MM.1S (cell line): ENCODE data around the gene MPHOSPH9.

Experiments
- DNase-seq: peaks from one replicate; pipeline ENCODE4 v3.0.0-alpha.2; 2015
- H2AFZ ChIP-seq: fragments of 300-600 bp; sonication (generic); 2 replicates; pipeline ENCODE4 v1.6.0; 2016; ENCODE audit warnings: antibody characterized with exemption, low read length
- H3F3A ChIP-seq: fragments of 300-600 bp; sonication (generic); 2 replicates; pipeline ENCODE4 v1.6.1; 2016; ENCODE audit warnings: mild to moderate bottlenecking, antibody characterized with exemption, low read length, moderate library complexity, mixed read lengths; ENCODE audit not compliant: insufficient read depth
- H3K27ac ChIP-seq: fragments of 300-600 bp; sonication (generic); 2 replicates; pipeline ENCODE4 v1.5.1; 2016; ENCODE audit warnings: mild to moderate bottlenecking, low read length
- H3K27me3 ChIP-seq: fragments of 300-600 bp; sonication (generic); replicated peaks from 2 replicates; pipeline ENCODE4 v1.6.0; 2016; ENCODE audit warnings: low read length; ENCODE audit not compliant: insufficient read depth
- H3K36me3 ChIP-seq: fragments of 300-600 bp; sonication (generic); replicated peaks from 2 replicates; pipeline ENCODE4 v1.6.1; 2016; ENCODE audit warnings: mild to moderate bottlenecking, low read length, mixed read lengths; ENCODE audit not compliant: insufficient read depth
- H3K4me1 ChIP-seq: fragments of 300-600 bp; sonication (generic); 2 replicates; pipeline ENCODE4 v1.6.1; 2016; ENCODE audit warnings: low read length, mixed read lengths
- H3K4me2 ChIP-seq: fragments of 300-600 bp; sonication (generic); 2 replicates; pipeline ENCODE4 v1.6.0; 2016; ENCODE audit warnings: low read depth, low read length
- H3K4me3 ChIP-seq: fragments of 300-600 bp; sonication (generic); 2 replicates; pipeline ENCODE4 v1.5.1; 2016; ENCODE audit warnings: low read length, mixed read lengths
- H3K79me2 ChIP-seq: fragments of 300-600 bp; sonication (generic); 2 replicates; pipeline ENCODE4 v1.6.1; 2016; ENCODE audit warnings: mixed run types, low read length, mixed read lengths
- H3K9ac ChIP-seq: fragments of 300-600 bp; sonication (generic); 2 replicates; pipeline ENCODE4 v1.6.1; 2016; ENCODE audit warnings: low read length, mixed read lengths
- H3K9me2 ChIP-seq: fragments of 300-600 bp; sonication (generic); replicated peaks from 2 replicates; pipeline ENCODE4 v1.6.1; 2016; ENCODE audit warnings: mild to moderate bottlenecking, low read length, mixed read lengths; ENCODE audit not compliant: insufficient read depth
- H3K9me3 ChIP-seq: fragments of 300-600 bp; sonication (generic); replicated peaks from 2 replicates; pipeline ENCODE4 v1.6.1; 2016; ENCODE audit warnings: mild to moderate bottlenecking, low read length, mixed read lengths; ENCODE audit not compliant: insufficient read depth
- H4K20me1 ChIP-seq: fragments of 300-600 bp; sonication (generic); 2 replicates; pipeline ENCODE4 v1.6.1; 2016; ENCODE audit warnings: mild to moderate bottlenecking, low read length, moderate library complexity, mixed read lengths; ENCODE audit not compliant: insufficient read depth
- EZH2 ChIP-seq: fragments of 300-600 bp; sonication (generic); optimal IDR thresholded peaks from 2 replicates; pipeline ENCODE3; 2017; ENCODE audit warnings: low read depth, mild to moderate bottlenecking, antibody characterized with exemption, low read length, mixed read lengths
- EZH2phosphoT487 ChIP-seq: fragments of 300-600 bp; sonication (generic); IDR thresholded peaks from 2 replicates; pipeline ENCODE4 v1.6.1; 2018; ENCODE audit warnings: antibody characterized with exemption, low read length
- TF ChIP-seq, protein P1 (sequence below): fragments of 300-600 bp; sonication (generic); IDR thresholded peaks from 2 replicates; pipeline ENCODE4 v1.5.1; 2016; ENCODE audit warnings: antibody characterized with exemption, low read length, mixed read lengths

MPHOSPH9 gene

DNA sequence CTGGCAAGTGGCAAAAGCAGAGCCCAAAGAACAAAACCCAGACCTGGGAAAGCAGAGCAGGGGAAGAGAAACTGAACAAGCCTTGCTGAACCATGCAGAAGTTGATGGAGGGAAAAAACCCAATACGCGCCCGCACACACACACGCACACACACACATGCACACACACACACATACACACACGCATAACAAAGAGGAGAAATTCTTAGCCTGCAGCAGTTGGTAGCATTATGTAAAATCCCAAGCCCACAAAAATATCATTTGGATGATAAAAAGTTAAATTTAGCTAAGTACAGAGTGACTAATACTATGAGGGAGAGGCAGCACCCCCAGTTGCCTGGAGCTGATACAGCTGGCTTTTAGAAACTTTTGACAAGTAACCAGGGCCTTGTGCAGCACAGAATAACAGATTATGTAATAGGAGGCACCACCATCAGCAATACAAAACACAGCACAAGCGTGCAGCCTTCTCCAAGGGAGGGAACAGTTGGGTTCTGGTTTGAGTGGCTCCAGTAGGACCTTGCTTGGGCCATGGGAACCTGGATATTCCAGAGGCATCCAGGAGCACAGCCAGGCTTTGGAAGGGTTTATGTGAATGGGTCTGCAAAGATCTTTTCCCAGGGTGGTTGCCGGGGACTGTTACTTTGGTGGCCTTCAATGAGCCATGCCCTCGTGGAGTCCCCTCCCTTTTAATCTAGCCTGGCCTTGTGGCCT lies 117.4 kb downstream of the MPHOSPH9 start:
- Histone ChIP-seq H3K27me3 (no peaks in the 10 kb centered on the region), H3K9me2 (no peaks in the 10 kb centered on the region), H2AFZ (no peak overlapping the region), H3K36me3 (no peaks in the 10 kb centered on the region), H3K4me2 (no peak overlapping the region), H3K27ac (no peak overlapping the region), H3K9me3 (no peaks in the 10 kb centered on the region), H3K4me3 (no peak overlapping the region), H3F3A (peaks cover 10% of the 10 kb centered on the region), H3K79me2 (no peaks in the 10 kb centered on the region), H3K4me1 (peaks cover 7% of the 10 kb centered on the region), H3K9ac (no peak overlapping the region), H4K20me1 (no peaks in the 10 kb centered on the region)
- no peak for DNase-seq
- TF ChIP-seq EZH2phosphoT487 (no peak), EZH2 (no peak)
- TF ChIP-seq, protein P1, sequence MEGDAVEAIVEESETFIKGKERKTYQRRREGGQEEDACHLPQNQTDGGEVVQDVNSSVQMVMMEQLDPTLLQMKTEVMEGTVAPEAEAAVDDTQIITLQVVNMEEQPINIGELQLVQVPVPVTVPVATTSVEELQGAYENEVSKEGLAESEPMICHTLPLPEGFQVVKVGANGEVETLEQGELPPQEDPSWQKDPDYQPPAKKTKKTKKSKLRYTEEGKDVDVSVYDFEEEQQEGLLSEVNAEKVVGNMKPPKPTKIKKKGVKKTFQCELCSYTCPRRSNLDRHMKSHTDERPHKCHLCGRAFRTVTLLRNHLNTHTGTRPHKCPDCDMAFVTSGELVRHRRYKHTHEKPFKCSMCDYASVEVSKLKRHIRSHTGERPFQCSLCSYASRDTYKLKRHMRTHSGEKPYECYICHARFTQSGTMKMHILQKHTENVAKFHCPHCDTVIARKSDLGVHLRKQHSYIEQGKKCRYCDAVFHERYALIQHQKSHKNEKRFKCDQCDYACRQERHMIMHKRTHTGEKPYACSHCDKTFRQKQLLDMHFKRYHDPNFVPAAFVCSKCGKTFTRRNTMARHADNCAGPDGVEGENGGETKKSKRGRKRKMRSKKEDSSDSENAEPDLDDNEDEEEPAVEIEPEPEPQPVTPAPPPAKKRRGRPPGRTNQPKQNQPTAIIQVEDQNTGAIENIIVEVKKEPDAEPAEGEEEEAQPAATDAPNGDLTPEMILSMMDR, result no peak

DNA sequence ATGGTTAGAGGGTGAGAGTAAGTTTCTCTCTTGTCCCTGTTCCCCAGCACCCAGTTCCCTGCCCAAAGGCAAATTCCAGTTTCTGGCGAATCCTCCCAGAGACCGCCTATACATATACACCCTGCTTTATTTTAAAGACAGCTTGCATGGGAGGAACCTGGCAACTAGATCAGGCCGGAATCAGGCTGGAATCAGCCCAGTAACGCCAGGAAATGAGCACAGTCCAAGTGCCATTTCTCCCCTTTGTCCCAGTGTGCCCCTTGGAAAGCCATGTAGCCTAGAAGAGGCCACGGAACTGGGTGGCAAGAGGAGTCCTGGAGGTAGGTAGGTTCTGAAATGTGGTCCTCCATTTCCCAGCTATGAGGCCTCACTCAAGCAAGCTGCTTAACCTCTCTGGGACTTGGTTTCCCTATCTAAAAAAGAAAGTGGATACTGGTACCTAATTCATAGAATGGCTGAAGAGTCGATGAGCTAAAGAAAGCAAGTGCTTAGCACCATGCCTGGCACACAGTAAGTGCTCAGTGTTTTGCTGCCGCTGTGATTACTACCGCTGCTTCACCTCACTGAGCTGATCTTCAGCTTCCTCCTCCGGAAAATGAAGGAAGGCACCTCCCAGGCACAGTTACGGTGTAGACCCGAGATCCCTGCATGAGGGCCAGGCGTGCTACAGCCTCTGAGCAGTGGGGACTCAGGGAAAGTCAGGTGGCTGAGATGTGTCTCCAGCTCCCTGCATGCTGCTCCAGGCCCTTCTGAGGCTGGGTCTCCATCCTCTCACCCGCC lies 118.4 kb downstream of the MPHOSPH9 start:
- Histone ChIP-seq H4K20me1 (no peaks in the 10 kb centered on the region), H2AFZ (no peak overlapping the region), H3F3A (peaks cover under 1% of the 10 kb centered on the region; the same call in 1 of the 2 replicates), H3K9me3 (no peaks in the 10 kb centered on the region), H3K27me3 (no peaks in the 10 kb centered on the region), H3K9me2 (no peaks in the 10 kb centered on the region), H3K79me2 (no peaks in the 10 kb centered on the region), H3K4me2 (no peak overlapping the region), H3K27ac (no peak overlapping the region), H3K36me3 (no peaks in the 10 kb centered on the region), H3K9ac (no peak overlapping the region), H3K4me1 (no peaks in the 10 kb centered on the region), H3K4me3 (no peak overlapping the region)
- no peak for DNase-seq
- TF ChIP-seq EZH2, result no peak
- no peak for TF ChIP-seq EZH2phosphoT487
- TF ChIP-seq, protein P1, result no peak

DNA sequence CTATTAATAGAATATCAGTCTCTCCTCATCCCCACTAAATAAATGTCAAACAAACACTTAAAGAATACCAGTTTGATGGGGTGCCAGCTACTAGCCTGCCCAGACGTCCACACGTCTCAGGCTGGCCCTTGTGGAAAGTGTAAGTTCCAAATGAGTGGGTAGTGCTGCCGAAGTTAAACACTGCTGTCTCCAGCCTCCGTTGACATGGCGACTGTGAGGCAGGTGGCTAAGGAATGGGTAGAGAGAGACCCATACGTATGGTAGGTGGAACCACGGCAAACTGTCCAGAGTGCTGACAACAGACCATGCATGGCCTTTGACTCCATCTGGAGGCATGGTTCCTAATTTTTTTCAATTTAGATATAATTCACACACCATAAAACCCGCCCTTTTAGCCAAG lies 119.9 kb downstream of the MPHOSPH9 start:
- H3K27me3 ChIP-seq, result no peaks in the 10 kb centered on the region
- no peaks in the 10 kb centered on the region for H3K36me3 ChIP-seq
- H4K20me1 ChIP-seq, result no peaks in the 10 kb centered on the region
- no peak overlapping the region for H3K4me2 ChIP-seq
- no peaks in the 10 kb centered on the region for H3K9me3 ChIP-seq
- H3K79me2 ChIP-seq, result no peaks in the 10 kb centered on the region
- no peak overlapping the region for H3K27ac ChIP-seq
- TF ChIP-seq EZH2 (no peak), EZH2phosphoT487 (no peak)
- TF ChIP-seq, protein P1, result no peak
- no peak overlapping the region for H2AFZ ChIP-seq
- no peak overlapping the region for H3K4me3 ChIP-seq
- DNase-seq, result no peak
- H3F3A ChIP-seq, result no peaks in the 10 kb centered on the region
- no peaks in the 10 kb centered on the region for H3K4me1 ChIP-seq
- H3K9ac ChIP-seq, result no peak overlapping the region
- H3K9me2 ChIP-seq, result no peaks in the 10 kb centered on the region
